DMS114 treated with DMSO at 0.1 percent for 48 hours (cell line): Measurements from ENCODE around the gene RPS15.

Source experiments
- DNase-seq: peaks from one replicate; lab custom pipeline; 2025; ENCODE audit not compliant: unreplicated experiment; lab: John Stamatoyannopoulos, UW

The RPS15 gene

DNA sequence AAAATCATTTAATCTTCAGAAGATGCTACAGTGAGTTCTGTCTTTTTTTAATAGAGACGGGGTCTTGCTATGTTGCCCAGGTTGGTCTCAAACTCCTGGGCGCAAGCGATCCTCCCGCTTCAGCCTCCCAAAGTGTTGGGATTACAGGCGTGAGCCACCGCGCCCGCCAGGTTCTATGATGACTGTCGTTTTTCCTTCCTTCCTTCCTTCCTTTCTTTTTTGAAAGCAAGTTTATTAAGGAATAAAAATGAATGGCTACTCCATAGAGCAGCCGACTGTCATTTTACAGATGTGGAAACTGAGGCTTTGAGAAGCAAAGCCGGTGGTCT lies 36.3 kb upstream of the RPS15 start:
- DNase-seq = no peak

DNA sequence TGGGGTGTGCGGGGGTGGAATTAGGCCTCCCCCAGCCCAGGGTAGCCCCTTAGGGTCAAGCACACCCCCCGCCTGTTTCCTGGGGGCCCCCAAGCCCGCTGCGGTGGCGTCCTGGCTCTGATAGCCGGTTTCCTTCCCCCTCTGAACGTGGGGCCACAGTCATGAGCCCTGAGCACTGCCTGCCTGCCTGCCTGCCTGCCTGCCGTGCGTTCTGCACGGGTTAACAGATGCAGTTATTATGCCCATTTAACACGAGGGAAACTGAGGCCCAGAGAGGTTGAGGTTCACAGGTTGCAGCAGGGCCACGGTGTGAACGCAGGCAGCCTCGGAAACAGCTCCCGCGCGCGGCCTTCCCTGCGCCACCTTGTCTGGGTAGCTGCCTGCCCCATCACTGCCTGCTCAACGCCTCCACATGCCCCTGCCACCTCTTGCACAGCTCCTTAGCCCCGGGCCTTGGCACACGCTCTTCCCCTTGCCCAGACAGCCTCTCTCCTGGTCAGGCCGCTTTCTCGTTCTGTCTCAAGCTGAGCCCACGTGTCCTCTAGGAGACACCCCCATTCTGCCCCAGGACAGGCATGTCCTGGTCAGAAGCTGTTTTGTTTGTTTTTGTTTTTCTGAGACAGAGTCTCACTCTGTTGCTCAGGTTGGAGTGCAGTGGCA lies 35.7 kb upstream of the RPS15 start:
- no peak for DNase-seq

DNA sequence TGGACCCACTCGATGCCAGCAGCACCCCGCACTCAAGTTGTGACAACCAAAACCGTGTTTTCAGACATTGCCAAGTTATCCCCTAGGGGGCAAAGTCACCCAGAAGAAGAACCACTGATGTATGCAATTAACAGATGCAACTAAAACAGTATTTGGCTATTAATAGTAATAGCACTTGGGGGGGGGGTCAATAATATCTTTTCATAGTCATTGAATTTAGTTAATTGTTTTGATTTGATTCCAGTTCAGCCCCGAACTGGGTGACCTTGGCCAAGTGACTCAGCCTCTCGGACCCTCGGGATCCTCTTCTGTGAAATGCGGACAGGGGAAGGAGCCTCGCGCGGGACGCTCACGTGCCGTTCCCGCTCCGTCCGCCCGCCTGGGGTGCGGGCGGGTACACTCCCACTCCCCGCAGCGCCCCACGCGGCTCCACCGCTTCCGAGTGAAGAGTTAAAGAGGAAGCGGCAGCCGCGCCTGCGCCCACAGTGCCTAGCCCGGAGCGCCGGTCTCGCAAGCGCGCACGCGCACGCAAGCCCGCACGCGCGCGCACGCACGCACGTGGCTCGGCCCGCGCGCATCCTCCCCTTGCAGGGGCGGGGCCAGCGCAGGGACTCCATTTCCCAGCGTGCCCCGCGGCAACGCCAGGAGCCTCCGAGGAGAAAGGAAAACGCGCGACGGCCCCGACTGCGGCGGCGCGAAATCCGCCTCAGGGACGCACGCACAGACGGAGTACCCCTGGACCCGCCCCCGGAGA lies 31.2 kb upstream of the RPS15 start:
- peak; percentile 75 for DNase-seq

DNA sequence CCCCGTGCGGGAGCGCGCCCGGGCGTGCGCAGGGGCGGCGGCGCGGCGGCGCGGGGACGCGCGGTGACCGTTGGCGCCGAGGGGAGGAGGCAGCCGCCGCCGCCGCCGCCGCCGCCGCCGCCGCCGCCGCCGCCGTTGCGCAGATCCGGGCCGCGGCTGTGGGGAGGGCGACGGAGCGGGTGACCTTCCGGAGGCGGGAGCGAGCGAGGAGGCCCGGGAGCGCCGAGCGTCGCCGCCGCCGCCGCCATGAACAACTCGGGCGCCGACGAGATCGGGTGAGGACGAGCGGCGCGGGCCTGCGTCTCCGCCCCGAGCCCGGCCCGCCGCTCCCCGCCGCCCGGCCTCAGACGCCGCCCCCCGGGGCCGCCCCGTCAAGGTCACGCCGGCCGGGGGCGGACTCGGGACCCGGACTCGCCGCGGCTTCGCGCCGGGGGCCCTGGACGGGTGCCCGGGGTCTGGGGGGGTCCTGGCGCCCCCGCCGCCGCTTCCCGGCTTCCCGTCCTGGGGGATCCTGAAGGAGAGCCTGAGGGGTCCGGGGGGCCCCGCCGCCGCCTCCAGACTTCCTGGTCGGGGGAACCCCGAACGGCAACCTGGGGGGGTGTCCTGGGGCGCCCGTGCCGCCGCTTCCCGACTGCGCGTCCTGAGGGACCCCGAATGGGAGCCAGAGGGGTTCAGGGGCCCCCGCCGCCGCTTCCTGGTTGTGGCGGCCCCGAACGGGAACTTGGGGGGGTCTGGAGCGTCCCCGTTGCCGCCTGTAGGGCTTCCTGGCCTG lies 30.5 kb upstream of the RPS15 start, which contains the start of gene DAZAP1:
DAZAP1 (plus strand) TSS at position 59 of the 772 bp plus-strand sequence; CDS start at position 247, 188 bp downstream.
- DNase-seq = no peak

DNA sequence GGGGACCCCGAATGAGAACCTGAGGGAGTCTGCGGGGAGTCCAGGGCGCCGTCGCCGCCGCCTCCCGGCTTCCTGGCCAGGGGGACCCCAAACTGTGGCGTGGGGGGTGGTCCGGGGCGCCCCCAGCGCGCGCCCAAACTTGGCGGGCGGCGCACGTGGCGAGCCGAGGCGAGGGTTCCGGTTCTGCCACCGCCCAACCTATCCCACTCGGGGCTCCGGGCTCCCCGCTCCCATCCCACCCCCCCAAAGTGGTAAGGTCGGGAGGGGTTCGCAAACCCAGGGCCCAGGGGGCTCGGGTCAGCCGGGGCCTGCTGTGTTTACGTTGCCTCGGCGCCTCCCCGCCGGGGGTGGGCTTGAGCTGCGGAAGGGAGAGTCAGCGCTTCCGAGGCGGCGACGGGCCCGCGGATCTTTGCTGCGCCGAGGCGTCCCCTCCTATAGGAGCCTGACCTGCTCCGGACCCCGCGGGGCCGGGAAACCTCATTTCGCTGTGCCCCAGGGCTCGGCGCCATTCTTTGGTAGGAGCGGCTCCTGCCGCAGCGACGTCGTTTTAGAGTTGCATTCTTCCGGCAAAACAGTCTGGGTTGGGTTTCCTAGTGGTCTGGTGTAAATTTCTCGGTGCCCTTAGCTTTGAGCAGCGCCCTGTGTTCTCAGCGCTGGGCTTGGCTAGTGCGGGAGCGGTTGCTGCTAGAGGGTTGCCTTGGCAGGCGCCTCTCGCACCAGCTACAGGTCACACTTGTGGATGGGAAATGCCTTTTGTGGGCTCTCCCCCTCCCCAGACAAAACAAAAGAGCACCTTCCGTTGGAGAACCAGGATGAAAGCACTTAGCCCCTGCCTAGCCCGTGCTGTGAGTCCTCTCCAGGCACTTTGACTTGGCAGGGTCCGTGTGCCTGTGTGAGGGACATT lies 29.6 kb upstream of the RPS15 start:
- DNase-seq = no peak

DNA sequence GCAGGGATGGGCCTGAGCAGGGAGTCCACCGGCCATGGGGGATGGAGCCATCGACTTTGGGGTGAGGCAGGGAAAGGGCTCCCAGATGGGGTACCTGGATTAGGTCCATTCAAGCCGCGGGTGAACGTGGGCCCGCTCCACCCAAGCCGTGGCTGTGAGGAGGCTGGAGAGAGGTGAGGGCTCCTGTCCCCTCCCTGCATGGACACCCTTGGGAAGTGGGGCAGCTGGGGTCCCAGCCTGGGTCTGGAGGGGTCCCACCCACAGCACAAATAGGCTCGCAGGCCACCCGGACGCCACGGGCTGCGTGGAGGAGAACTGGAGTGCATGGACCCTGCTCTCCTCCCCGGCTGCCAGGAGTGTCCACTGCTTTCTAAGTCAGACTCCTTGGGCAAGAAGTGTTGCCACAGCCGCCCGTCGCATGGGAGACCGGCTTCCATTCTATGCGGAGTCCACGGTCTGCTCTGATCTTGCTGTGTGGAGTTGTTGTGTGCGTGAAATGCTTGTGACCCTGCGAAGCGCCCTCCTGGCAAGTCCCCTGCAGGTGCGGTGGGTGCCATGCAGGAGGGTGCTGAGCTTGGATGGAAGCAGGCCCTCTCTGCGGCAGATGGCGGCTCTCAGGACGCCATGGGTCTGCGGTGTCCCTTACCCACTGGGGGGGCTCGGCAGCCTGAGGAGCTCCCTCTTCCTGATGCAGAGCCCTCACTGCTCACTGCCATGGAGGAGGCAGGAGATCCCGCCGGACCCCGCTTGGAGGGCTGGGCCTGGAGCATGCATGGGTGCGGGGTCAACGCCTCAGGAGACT lies 28.8 kb upstream of the RPS15 start:
- no peak for DNase-seq

DNA sequence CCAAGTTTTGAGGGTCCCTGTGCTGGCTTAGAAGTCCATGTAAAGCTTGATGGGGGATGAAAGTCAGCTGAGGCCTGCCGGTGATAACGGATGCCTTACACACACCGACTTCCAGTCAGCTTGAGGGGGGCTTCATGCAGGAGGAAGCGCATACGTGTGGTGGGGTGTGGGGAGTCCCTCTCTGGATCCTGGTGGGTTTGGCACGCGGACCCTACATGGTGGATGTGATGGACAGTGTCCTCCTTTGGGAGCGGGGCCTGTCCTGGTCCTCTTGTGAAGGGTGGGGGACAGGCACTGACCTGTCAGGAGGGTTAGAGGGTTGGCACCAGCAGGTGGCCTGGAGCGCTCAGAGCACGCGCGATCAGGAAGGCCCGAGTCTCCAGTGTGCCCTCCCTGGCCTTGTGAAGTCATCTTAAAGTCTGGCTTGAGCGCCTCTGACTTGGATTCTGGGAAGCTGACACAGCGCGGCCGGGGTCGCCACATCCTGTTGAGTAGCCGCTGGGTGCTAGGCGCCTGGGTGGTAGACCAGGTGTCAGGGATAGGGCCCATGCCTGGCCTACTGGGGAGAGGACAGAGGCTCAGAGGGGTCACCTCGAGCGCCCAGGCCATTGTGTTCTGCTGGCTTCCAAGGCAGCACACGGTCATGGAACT lies 27.9 kb upstream of the RPS15 start:
- no peak for DNase-seq

DNA sequence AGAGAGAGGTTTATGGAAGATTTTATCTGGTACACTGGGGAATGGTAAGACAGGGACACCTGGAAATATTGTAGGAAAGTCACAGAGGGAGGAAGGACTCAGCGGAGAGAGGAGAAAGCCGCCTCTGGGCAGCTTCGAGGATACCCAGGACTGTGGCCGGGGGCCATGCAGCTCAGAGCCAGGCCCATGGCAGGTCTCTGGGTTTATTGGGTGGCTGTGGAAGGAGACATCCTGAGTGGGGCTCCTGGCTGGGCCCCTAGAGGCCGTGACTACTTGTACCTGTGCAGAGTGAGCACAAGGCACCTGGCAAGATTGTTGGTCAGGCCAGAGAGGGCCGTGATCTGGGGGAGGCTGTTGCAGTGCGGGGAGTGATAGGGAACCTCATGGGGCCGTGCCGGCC lies 27.4 kb upstream of the RPS15 start:
- no peak for DNase-seq

DNA sequence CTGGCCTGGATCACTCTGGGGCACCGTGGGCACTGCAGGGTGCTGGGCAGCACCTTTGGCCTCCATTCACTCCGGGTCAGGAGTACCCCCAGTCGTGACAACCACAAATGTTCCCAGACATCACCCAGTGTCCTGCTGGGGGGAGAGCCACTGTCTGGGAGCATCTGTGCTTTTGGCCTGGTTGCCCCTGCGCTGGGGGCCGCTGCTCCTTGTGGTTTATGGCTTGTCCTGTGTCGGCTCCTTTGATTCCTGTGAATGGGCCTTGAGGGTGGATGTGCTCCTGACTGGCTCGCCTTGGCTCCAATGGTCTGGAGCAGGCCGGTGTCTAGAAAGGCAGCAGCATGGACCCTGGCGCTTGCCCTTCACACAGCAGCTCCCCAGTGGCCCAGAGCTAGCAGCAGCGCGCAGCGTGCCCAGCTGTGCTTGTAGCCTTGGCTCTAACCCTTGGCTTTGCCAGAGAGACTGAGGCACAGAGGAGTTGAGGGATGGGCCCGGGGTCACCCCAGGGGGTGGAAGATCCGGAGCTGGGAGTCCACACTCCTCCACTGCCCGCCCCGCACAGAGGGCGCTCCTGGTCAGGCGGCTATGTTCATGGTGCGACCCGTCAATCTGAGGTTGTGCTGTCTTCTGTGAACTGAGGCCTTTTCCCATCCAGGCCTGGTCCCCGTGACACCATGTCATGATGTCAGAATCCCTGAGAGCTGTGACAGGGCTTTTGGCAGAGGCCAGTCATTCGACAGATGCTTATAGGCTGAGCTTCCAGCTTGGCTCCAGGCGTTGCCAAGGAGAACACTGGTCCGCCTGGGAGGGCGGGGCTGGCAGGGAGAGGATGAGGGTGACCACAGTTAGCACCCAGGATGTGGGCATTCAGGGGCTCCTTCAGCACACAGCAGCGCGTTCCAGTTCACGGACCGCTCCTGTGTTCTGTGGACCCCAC lies 26.7 kb upstream of the RPS15 start:
- DNase-seq = no peak

DNA sequence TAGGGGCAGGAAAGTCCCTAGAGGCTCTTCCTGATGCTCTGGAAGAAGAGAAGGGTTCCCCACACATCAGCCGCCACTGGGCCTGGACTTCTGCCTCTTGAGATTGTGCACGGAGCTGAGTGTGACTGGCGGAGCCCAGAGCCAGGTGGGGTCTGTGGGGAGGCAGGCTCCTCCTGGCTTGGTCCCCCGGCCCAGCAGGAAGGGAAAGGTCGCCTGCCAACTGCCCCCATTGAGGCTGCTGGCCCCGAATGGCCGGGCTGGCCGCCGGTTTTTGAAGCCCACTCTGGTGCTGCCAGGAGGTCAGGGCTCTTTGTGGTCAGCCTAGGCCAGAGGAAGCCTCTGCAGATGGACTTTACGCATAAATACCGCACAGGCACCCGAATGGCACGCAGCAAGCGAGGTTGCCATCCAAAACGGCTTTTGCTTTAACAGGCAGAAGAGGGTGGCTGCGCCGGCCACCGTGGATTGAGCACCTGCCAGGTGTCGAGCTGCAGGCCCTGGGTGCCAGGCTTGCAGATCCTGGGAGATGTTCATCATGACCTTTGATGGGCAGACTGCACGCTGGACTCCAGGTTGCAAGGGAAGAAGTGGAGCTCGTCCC lies 25.8 kb upstream of the RPS15 start:
- no peak for DNase-seq

DNA sequence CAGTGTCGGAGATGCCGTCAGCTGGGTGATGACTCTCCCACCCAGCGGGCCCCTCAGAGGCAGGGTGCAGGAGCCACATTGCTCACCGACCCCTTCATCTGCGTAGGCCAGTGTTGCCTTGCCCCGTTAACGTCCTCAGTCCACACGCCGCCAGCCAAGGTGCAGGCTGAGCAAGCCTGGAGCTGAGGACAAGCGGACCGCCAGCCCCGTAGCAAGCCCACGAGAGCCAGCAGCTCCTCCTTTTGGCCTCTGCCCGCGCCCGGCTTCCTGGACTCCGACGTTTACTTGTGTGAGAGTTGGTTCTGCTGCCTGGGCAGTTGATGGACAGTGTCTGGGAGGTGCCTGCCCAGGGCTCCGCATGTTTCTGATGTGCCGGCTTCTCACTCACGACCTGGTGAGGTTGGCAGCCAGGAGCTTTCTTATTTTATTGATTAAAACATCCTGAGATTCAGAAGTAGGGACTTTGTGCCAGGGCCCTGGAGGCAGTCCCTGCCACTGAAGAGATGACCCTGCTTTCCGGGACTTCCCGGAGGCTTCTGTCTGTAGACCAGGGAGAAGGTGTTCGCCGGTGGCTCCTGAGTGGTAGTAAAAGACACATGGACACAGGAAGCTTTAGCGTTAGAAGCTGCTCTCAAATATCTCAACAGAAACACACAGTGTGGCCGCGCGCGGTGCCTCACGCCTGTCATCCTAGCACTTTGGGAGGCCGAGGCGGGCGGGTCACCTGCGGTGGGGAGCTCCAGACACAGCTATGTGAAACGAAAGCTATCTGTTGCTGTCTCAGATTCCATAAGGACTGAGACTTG lies 25.0 kb upstream of the RPS15 start:
- no peak for DNase-seq

DNA sequence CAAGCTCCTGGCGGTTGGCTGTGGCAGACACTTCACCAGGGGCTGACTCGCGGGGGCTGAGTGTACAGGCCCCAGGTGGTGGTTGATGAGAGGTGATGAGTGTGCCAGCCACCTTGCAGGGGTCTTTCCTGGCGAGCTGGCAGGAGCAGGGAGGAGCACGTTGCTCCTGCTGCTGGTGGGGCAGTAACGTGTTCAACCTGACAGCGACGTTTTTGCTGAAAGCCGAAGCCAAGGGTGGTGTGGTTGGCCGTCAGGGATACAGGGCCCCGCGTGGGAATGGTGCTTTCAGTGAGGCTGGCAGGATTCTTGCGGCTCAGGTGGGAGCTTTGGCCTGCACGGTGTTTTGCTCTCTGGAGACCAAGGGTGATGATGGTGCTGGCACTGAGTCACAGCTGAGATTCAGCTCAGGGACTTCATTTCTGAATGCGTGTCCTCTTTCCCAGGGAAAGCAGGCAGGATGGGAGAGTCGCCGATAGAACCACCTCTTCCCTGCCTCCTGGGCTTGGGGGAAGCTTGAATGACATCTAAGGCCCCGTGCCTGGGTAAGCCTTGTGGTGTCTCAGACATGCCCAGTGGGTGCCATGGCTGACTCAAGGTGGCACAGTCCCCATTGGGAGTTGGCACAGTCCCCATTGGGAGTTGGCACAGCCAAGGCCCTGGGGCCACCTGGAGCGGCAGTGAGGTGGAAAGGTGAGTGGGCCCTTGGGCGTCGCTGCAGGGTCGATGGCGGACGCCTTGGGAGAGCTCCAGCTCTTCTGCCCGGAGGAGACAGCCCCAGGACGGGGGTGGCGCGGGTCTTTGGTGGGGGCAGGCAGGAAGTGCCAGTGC lies 22.0 kb upstream of the RPS15 start:
- no peak for DNase-seq

DNA sequence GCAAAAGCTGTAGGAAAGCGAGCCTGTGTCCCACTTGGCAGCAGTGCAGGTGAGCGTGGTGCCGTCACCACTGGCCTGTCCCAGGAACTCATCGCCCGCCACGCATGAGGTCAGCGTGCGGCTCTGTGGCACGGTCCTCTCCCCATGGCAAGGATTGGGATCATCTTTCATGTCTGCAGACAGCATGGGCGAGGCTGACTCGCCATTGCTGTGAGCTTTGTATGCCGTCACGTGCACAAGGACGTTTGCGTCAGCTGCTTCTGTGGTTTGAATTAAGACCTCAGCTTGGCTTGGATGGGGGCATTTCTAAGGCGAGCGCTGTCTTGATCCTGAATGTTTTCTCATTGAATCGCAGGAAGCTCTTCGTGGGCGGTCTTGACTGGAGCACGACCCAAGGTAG lies 21.1 kb upstream of the RPS15 start:
- DNase-seq = no peak

DNA sequence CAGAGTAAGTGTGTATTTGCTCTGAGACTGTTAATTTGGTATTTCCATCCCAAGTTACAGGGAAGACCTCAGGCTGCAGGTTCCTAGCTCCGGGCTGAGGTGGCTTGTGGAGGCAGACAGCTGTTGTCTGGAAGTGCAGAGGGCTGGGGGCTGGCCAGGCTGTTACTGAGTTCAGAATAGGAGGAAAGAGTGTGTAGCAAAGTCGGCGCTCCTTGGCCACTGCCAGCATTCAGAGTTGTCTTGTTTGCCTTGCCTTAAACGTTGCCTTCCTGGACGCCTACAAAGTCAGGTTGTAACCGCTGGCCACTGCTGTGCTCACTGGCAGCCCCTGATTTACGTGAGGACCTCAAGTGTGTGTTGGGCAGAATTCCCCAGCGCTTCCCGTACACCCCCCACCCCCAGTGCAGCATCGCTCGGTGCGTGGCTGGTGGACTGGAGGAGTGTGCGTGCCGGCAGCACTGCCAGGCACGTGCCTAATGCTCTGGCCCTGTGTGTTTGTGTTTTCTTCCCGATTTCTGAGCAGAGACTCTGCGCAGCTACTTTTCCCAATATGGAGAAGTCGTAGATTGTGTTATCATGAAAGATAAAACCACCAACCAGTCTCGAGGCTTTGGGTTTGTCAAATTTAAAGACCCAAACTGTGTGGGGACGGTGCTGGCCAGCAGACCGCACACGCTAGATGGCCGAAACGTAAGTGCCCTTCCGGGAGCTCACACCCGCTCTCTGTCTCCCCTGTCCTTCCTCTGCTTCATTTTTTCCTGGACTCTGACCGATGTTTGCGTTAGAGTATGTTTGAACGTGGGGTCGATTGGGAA lies 20.3 kb upstream of the RPS15 start:
- no peak for DNase-seq

DNA sequence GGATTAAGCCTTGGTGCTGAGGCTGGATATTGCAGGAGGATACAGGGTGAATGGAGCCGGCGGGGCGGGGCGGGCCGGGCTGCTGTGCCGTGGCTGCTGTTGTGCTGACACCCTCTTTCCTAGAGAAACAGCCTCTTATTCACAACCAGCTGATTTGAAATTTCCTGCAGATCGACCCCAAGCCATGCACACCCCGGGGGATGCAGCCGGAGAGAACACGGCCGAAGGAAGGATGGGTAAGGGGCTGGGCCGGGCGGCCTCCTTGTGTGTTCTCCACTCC lies 19.8 kb upstream of the RPS15 start:
- DNase-seq = no peak
